ENCODE results near the gene VPS45.
A peak's percentile ranks its signal among the peaks of the same experiment; 100 is the strongest.
"Not testable (repeated sequence)": the region's sequence is repeated elsewhere in the genome, so short reads cannot be mapped to it uniquely, and the experiment has no call there.

The VPS45 gene

GRCh38 chr1:150180474-150180873 lies 112.9 kb downstream of the VPS45 start:
- H3K27me3 ChIP-seq (ENCODE audit: insufficient read depth, poor library complexity, severe bottlenecking) = no peaks in the 10 kb centered on the region
- no peak overlapping the region for H3K4me3 ChIP-seq (replicated peaks; ENCODE audit: insufficient read depth, low read length)
- TF ChIP-seq POLR2AphosphoS5 (IDR thresholded peaks at IDR 0.05; ENCODE audit: low read depth) = no peak
- no peak for TF ChIP-seq CTCF (IDR thresholded peaks at IDR 0.05; ENCODE audit: insufficient read depth, low read length)
- TF ChIP-seq, protein P1, sequence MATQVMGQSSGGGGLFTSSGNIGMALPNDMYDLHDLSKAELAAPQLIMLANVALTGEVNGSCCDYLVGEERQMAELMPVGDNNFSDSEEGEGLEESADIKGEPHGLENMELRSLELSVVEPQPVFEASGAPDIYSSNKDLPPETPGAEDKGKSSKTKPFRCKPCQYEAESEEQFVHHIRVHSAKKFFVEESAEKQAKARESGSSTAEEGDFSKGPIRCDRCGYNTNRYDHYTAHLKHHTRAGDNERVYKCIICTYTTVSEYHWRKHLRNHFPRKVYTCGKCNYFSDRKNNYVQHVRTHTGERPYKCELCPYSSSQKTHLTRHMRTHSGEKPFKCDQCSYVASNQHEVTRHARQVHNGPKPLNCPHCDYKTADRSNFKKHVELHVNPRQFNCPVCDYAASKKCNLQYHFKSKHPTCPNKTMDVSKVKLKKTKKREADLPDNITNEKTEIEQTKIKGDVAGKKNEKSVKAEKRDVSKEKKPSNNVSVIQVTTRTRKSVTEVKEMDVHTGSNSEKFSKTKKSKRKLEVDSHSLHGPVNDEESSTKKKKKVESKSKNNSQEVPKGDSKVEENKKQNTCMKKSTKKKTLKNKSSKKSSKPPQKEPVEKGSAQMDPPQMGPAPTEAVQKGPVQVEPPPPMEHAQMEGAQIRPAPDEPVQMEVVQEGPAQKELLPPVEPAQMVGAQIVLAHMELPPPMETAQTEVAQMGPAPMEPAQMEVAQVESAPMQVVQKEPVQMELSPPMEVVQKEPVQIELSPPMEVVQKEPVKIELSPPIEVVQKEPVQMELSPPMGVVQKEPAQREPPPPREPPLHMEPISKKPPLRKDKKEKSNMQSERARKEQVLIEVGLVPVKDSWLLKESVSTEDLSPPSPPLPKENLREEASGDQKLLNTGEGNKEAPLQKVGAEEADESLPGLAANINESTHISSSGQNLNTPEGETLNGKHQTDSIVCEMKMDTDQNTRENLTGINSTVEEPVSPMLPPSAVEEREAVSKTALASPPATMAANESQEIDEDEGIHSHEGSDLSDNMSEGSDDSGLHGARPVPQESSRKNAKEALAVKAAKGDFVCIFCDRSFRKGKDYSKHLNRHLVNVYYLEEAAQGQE (IDR thresholded peaks at IDR 0.05; ENCODE audit: insufficient replicate concordance, low read depth) = no peak
- TF ChIP-seq GABPA (IDR thresholded peaks at IDR 0.05; ENCODE audit: low read depth) = no peak
- TF ChIP-seq SPI1 (IDR thresholded peaks at IDR 0.05; ENCODE audit: borderline replicate concordance, low read depth) = no peak
- H3K27ac ChIP-seq (replicated peaks) = no peak overlapping the region
- DNase-seq (ENCODE audit: low read depth in 1 of 2, low spot score in 1 of 2) = no peak

GRCh38 chr1:150182247-150182646 lies 114.7 kb downstream of the VPS45 start:
- H3K27me3 ChIP-seq (ENCODE audit: insufficient read depth, poor library complexity, severe bottlenecking) = no peaks in the 10 kb centered on the region
- H3K27ac ChIP-seq (replicated peaks) = no peak overlapping the region
- no peak for TF ChIP-seq CTCF (IDR thresholded peaks at IDR 0.05; ENCODE audit: insufficient read depth, low read length)
- TF ChIP-seq GABPA (IDR thresholded peaks at IDR 0.05; ENCODE audit: low read depth) = no peak
- TF ChIP-seq POLR2AphosphoS5 (IDR thresholded peaks at IDR 0.05; ENCODE audit: low read depth) = no peak
- TF ChIP-seq, protein P1 (IDR thresholded peaks at IDR 0.05; ENCODE audit: insufficient replicate concordance, low read depth) = no peak
- no peak for TF ChIP-seq SPI1 (IDR thresholded peaks at IDR 0.05; ENCODE audit: borderline replicate concordance, low read depth)
- no peak overlapping the region for H3K4me3 ChIP-seq (replicated peaks; ENCODE audit: insufficient read depth, low read length)
- no peak for DNase-seq (ENCODE audit: low read depth in 1 of 2, low spot score in 1 of 2)

DNA sequence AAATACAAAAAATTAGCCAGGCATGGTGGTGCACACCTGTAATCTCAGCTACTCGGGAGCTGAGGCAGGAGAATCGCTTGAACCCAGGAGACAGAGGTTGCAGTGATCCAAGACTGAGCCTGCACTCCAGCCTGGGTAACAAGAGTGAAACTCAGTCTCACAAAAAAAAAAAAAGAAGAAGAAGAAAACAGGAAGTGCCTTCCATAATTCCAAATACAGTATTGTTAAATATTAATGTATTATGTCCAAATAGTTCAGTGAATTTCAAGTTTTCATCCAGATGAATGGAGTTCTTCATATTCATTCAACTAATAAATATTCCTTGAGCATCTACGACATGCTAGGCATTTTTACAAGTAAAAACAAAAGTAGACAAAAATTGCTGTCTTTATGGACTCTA lies 115.5 kb downstream of the VPS45 start:
- peak overlapping the region; percentile 67 for H3K27ac ChIP-seq (replicated peaks)
- H3K27me3 ChIP-seq (ENCODE audit: insufficient read depth, poor library complexity, severe bottlenecking) = no peaks in the 10 kb centered on the region
- DNase-seq (ENCODE audit: low read depth in 1 of 2, low spot score in 1 of 2) = no peak
- H3K4me3 ChIP-seq (replicated peaks; ENCODE audit: insufficient read depth, low read length) = no peak overlapping the region
- TF ChIP-seq CTCF (IDR thresholded peaks at IDR 0.05; ENCODE audit: insufficient read depth, low read length) (no peak), GABPA (IDR thresholded peaks at IDR 0.05; ENCODE audit: low read depth) (no peak), POLR2AphosphoS5 (IDR thresholded peaks at IDR 0.05; ENCODE audit: low read depth) (no peak), SPI1 (IDR thresholded peaks at IDR 0.05; ENCODE audit: borderline replicate concordance, low read depth) (peak; percentile 96)

- DNase-seq (ENCODE audit: low read depth in 1 of 2, low spot score in 1 of 2) = no peak
- Histone ChIP-seq H3K27ac (replicated peaks) (no peak overlapping the region), H3K27me3 (ENCODE audit: insufficient read depth, poor library complexity, severe bottlenecking) (no peaks in the 10 kb centered on the region), H3K4me3 (replicated peaks; ENCODE audit: insufficient read depth, low read length) (no peak overlapping the region)
- no peak for TF ChIP-seq POLR2AphosphoS5 (IDR thresholded peaks at IDR 0.05; ENCODE audit: low read depth)
- TF ChIP-seq, protein P1 (IDR thresholded peaks at IDR 0.05; ENCODE audit: insufficient replicate concordance, low read depth) = no peak
- no peak for TF ChIP-seq CTCF (IDR thresholded peaks at IDR 0.05; ENCODE audit: insufficient read depth, low read length)
- TF ChIP-seq SPI1 (IDR thresholded peaks at IDR 0.05; ENCODE audit: borderline replicate concordance, low read depth) = no peak
- TF ChIP-seq GABPA (IDR thresholded peaks at IDR 0.05; ENCODE audit: low read depth) = no peak
These were observed 117.9 kb downstream of the VPS45 start for GRCh38 chr1:150185481-150185880.

GRCh38 chr1:150186438-150186788 lies 118.8 kb downstream of the VPS45 start:
- not testable (repeated sequence) for DNase-seq (ENCODE audit: low read depth in 1 of 2, low spot score in 1 of 2); H3K27me3 ChIP-seq (ENCODE audit: insufficient read depth, poor library complexity, severe bottlenecking); H3K4me3 ChIP-seq (replicated peaks; ENCODE audit: insufficient read depth, low read length)
- H3K27ac ChIP-seq (replicated peaks) = peak overlapping the region; percentile 88
